Islet of Langerhans (tissue), 1 donor: ENCODE results near the gene CSMD2.

Source experiments
- FAIRE-seq: peaks from one replicate; lab custom pipeline; 2011; peaks lifted over from hg19 to GRCh38; lab: Jason Lieb, UNC

Gene CSMD2

DNA sequence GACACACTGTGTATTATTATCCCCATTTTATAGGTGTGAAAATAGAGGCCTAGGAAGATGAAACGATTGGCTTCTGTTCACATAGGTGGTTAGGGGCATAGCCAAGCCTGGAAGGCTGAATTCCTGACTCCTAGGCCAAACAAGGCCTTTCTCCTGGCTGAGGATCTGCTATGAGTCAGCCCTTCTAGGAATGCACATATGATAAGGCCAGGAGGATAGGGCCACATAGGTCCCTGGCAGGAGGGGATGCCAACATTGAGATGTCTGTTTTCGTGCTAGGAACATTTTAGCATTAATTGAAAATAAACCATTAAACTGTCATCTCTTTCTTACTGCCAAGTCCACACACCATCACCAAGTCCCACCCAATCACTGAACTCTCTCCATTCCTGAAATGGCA is 9.2 kb downstream of the CSMD2 start:
- FAIRE-seq, result no peak

DNA sequence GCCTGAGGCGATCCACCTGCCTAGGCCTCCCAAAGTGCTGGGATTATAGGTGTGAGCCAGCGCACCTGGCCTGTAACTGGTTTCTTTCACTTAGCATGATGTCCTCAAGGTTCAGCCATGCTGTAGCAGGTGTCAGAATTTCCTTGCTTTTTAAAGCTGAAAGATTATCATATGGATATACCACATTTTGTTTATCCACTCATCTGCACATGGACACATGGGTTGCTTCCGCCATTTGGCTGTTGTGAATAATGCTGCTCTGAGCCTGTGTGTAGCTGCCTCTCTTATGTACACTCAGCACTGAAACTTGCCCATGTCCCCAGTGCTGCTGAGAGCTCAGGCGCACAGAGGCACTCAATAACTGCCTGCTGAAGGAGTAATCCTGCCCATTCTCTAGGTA is 11.8 kb downstream of the CSMD2 start:
- FAIRE-seq, result no peak

DNA sequence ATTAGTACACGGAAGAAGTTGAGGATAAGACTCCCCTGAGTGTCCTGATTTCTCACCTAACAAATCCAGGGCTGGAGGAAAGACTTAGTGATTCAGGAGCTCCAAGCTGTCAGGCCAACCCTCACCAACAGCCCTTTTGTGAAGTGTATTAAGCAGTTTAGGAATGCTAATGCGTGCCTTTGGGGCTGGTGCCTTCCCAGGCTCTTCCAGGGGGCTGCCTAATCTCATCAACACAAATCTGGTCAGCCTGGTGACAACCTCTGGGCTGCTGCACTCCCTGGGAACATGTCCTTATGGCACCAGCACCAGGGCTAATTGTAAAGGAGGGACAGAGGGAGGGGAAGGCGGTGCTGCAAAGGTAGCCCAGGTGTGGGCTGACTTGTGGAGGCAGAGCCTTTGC is 15.5 kb downstream of the CSMD2 start:
- FAIRE-seq, result no peak

DNA sequence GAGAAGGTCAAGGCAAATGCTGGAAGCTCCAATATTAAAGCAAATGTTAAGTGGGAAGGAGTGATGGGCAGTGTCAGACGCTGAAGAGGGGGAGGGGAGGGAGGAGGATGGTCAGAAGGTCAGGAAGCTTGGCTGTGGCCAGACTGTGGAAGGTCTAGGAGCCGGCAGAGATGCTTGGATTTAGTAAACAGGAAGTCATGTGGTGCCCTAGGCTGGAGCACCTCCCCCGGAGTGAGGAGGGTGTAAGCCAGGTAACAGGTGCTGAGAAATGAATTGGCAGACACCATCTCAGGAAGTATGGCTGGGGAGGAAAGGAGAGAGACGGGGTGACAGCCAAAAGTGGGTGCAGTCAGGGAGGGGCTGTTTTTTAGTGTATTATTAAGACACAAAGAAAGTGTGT is 17.7 kb downstream of the CSMD2 start:
- no peak for FAIRE-seq

DNA sequence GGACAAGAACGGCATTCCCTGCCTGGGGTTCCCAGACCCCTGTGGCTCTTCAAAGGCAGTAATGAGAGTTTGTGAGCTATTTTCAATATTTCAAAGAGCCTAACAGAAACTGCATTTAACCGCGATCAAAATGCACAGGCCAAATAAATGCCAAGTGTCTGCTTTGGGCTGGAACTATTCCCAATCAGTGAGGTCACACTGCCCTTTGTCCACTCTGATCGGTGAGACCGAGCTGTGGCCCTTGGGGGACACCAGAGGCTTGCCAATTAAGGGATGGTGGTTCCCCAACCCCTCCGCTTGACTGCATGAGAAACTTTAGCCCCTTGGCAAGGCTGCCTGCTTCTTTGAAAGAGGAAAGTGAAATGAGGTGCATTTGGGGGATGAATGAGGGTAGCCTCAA is 20.3 kb downstream of the CSMD2 start:
- no peak for FAIRE-seq

DNA sequence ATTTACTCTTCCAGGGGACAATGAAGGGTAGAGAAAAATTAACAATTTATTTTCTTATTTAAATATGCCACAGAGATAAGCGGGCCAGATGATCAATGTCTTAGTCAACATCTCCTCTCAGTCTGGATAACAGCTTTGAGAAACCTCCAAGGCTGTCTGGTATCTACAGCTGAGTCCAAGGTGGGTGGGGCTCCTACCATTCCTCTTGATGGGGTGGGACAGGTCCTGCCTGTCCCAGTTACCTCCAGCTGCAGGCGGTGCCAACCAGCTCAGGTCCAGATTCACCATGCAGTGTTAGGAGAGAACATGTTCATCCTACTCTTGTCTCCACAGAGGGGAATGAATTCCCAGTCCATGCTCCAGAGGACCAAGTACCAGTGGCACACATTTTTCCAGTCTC is 21.1 kb downstream of the CSMD2 start:
- no peak for FAIRE-seq

DNA sequence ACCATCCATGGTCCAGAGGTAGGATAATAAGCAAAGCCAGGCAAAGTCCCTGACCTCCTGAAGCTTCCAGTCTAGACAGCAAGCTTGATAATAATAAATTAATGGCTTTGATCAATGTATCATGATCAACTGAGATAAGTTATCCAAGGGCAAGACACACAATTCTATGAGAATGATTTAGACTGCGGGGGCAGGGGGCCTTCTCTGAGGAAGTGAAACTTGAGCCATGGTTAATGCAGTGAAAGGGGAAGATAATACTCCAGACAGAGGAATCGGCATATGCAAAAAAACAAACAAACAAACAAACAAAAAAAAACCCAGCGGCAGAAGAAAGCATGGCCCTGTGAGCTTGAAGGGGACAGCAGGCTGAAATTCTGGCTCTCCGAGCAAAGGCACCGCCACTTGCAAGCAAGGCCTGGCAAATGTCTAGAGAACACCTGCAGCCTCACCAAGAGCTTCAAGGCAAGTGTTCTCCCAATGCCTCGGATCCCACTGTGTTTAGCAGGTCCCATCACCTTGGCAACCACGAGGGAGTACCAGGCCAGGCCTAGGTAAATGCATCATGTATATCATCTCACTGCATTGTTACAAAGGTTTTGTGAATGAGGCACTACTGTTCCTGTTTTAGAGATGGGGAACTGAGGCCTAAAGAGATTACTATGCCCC is 24.9 kb downstream of the CSMD2 start:
- no peak for FAIRE-seq

DNA sequence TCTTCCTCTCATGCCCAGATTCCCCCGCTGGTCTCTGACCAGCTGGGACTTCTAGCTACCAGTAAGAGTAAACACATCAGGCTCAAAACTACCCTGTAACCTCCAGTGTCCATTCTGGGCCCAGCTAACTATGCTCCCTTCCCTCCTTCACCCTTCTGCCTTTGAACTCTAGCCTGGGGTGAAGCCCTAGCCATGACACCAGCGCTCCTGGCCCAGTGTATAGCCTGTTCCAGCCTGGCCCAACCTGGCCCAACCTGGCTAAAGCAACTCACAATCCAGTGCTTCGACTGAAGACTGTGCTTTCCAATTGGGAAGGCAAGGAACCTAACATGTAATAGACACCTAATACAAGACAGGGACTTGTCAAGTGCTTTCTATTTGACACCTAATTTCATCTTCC is 27.6 kb downstream of the CSMD2 start:
- FAIRE-seq, result no peak

DNA sequence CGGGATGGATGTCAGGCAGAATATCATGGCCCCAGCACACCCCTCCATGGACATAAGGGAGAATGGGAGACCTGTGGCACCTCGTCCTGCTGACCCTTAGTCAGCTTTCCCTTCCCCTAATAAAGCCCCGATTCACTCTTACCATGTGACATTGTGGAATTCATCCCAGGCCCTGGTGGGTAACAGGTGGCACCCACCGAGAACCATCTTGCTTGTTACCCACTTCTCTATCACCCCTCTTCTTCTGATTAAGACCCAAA is 32.9 kb downstream of the CSMD2 start:
- no peak for FAIRE-seq

DNA sequence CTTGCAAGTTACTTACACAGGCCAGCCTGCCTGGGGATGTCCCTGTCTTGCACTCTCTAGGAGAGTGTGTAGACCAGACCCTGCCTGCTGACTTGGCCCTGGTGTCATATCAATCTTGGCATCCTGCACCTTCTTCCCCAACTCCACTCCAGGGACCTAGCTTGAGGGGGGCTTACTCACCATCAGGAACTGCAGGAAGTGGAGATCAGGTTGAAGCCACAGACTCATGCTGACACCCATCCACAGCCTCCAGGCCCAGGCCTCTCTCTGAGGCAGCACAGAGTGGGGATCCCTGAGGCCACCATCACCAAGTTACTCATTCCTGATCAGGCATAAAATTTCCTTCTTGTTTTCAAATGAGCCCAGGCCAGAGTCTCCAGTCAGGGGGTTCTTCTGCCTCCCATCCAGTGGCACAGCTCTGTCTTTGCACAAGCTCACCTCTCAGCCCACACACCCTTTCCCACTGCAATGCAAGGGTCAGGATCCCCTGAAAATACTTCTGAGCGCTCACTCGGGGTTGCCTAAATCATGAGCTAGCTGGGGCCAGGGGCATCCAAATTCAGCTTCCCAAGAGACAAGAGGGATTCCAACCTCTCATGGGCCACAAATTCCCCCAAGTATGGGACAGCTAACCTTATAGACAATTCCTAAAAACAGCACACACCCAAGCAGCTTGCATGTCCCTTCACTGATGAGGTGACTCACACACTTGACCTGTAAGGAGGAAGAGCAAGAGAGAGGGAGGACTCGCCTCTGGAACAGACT is 33.5 kb downstream of the CSMD2 start:
- FAIRE-seq, result no peak

DNA sequence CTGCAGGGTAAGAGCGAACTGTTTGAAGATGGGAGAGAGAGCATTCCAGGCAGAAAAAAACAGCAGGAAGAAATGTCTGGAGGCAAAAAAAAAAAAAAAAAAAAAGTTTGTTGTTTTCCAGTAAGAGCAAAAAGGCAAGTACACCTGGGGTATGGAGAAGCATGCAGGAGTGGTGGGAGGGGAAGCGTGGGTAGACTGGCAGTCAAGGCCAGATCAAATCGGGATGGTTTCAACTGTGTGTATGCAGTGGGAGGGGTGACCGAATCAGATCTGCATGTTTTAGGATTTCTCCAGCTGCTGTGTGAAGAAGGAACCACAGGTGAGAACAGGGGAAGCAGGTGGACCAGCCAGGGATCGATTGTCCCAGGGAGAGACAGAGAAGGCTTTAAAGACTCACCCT is 34.7 kb downstream of the CSMD2 start:
- no peak for FAIRE-seq

DNA sequence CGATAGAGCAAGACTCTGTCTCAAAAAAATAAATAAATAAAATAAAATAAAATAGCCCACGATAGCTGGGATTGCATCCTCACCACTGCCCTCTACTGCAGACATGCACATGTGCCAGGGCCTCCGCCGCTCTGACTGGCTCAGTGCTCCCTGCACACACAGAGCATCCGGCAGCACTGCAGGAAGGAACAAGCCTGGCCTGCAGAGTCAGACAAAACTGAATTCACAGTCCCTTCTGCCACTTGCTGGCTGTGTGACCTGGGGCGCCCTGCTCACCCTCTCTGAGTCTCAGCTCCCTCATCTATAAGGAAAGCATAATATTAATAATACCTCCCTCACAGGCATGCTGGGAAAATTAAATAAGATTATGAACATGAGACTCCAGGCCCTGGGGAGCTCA is 35.4 kb downstream of the CSMD2 start:
- no peak for FAIRE-seq

DNA sequence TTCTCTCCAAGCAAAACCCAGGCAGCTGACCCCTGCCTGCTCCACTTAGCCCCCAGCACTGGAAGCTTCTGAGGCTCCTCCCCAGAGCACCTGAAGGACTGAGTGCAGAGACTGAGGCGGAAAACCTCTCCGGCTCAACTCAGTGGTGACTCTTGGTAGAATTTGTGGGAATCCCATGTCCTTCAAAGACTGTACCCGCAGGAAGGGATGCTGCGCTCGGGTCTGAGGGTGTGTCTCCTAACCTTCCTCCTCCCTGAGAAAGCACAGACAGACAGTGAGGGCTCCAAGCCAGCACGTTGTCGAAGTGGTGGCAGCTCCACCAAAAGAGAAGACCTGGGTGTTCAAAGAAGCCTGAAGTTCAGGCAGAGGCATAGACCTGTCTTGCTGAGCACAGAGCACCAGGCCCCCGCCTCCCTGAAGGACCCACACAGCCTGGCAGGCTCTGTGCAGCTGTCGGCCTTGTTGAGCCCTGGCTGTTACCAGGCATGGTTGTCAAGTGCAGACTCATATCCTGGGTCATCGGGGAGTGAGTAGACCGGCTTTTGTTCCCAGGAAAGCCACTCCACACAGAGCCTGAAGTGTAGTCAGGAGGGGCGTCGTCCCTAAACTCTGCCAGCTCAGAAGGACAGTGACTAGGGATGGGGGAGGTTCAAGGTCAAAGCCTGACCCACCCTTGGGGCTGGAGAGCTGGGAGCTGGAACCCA is 36.7 kb downstream of the CSMD2 start:
- no peak for FAIRE-seq

DNA sequence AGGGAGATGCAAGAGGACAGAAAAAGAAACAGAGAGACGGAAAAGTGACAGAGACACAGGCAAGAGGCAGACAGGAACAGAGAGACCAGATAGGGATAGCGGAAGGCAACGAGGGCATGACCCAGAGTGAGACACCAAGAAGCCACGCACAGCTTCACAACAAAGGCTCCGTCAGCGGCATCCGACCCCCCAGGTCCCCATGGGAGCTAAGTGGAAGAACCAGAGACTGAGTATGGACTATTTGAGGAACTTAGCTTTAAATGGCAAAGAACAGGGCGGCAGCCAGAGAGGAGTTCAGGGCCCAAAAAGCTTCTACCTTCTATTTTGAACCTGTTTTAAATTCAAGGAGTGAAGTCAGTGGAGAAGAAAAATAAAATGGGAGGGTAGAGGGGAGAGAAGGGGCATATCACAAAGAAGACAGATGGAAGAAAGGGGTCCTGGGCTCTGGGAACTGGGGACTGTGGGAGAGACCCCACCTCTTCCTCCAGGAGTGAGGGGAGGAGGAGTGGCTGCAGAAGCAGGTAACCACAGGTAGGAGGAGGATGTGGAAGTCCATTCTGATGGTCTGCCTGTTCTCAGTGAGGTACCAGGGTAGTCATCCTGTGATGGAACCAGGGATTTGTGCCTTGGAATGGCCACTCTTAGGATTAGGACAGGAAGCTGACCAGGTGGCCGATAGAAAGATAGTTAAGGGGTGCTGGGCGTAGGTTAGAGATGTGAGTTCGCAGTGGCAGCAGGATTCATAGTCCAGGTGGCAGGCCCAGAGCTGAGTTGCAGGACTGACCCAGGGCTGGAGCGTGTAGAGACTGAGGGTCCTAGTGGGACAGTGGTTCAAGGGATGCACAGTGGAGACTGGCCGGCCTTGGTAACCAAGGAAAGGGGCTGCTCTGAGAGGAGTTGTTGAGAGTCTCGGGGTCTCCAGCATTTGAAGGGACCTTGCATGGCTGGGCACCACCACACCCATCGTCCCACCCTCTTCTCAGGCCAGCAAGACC is 37.7 kb downstream of the CSMD2 start:
- FAIRE-seq, result no peak

DNA sequence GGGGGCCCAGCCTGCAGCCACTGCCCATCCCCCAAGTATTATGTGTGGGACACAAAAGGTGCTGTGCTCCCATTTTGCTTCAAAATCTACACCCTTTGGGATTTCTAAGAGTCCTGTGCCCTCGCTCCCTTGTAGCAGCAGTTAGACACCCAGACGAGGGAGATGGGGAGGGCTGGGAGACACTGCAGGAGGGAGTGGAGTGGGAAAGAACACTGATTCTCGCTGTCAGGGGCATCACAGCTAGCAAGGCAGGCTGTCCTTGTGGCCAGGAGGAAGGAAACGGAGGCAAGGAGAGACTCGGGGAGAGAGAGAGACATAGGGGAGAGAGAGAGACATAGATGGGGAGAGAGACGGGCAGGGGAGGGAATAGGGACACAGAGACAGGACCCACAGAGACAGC is 38.5 kb downstream of the CSMD2 start:
- FAIRE-seq, result no peak

DNA sequence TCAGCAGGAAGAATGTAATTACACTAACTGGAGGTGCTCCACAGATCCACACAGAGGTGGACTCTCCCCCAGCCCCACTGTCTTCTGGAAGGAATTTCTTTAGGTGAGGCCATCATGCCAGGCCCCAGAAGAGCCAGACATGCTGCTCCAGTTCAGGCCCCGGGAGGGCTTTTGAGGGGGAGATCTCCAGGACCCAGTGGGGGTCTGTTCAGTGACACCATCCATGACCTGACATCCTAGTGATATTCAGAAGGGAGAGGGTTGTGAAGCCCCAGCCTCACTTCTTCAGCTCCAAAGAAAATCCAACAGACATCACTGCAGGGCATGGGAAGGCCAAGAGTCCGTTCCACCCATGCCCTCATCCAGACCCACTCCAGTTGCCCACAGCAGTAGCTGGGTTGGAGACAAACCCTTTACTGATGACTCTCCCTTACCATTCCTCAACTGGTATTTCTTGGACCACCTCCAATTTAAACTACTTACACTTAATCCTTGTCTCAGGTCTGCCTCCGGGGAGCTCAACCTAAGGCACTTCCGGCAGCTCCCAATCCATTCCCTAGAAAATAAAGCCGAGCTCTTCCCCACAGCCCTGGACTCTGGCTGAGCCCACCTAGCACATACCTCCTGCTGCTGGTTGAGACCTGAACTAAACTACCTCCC is 39.2 kb downstream of the CSMD2 start:
- FAIRE-seq, result no peak

DNA sequence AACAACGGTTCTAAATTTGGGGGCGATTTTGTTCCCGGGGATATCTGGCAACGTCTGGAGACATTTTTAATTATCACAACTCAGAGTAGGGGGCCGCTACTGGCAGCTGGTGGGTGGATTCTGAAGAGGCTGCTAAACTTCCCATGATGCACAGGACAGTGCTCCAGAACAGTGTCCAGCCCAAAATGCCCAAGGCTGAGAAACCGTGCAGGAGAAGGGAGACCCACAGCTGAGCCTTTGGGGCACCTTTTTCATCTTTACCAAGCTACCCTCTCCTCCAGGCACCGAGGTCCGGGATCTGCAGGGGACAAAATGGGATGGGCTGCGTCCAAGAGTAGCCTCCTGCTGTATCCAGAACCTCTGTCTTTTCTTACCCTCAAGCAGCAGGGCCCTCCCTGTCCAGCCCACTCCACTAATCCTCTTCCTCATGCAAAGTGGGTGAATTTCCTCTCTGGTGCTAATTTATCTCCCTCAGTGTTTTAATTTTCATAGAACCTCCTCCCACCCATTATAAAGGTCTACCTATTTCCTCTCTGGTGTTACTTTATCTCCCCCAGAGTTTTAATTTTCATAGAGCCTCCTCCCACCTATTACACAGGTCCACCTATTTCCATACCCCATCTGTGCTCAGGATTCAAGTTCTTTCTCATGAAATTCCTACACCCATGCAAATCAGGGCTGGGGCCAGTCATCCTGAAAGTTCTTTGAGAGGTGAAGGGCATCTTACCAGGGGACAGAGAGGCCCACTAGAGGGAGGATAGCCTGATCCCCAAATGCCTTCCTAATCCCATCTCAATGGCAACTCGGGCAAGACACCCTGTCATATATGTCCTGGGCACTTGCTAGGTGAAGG is 42.7 kb downstream of the CSMD2 start:
- no peak for FAIRE-seq

DNA sequence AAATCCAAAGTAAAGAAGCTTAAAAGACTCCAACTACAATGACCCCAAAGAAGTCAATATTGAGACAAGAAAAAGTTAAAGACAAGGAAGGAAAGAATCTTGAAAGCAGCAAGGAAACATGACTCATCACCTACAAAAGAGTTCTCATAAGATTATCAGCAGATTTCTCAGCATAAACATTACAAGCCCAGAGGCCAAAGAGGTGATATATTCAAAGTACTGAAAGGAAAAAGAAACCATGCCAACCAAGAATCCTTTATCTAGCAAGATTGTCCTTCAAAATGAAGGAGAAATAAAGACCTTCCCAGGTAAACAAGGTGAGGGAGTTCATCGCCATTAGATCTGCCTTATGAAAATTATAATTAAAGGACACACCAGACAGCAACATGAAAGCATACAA is 49.8 kb downstream of the CSMD2 start:
- no peak for FAIRE-seq

DNA sequence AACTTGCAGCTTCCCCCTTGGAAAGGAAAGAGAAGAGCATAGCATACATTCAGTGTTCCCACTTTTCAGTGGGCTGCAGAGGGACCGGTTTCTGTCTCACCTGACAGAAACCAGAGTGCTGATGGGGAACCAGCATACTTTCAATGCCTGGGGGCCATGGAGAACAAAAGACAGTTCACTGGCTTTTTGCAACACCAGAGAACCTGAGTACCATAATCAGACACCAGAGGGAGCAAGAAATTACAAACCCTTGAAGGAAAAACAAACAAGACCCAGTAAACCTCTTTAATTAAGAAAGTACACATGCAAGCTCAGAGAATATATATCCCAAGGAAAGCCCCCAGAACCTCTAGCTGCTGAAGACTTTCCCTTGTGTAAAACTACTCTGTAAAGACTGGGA is 51.1 kb downstream of the CSMD2 start:
- no peak for FAIRE-seq

DNA sequence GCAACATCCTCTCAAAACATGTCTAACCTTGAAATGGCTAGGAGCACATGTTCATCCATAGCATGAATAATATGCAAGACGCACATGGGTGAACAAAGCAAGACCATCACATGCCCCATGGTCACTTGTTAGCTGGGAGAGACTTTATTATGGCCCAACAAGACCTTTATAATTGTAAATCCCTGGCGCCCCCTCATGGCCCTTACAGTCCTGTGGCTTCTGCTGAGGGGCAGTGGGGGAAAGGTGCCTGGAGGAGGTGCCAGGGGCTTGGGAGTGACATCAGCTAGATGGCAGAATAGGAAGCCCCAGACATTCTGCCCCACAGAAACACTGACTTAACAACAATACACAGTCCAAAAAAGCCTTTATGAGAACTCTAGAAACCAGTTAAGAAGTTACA is 51.7 kb downstream of the CSMD2 start:
- no peak for FAIRE-seq

DNA sequence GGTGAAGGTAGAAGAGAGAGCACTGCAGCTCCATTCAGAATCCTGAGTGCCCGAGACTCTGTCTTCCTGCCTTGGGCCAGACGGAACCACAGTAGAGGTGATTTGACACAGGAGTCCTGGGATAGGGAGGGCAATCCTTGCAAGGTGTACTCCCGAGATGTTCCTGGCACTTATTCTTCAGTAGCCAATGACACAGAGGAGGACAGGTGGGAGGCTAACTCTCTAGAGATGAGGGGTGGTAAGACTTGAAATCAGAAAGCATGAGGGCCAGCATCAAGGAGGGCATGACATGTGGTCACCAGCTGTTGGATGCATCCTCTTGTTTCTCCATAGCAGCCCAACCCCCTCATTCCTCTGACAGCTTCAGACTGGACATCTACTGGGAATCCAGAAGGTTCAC is 56.3 kb downstream of the CSMD2 start:
- no peak for FAIRE-seq
